Activated CD4-positive, alpha-beta T cell treated with anti-CD3 and anti-CD28 coated beads for 24 hours (primary cell): ENCODE results near the gene CGB7.
"Not testable (repeated sequence)": the region's sequence is repeated elsewhere in the genome, so short reads cannot be mapped to it uniquely, and the experiment has no call there.

Experiments
- DNase-seq, 2 donors: peaks; one replicate each; pipeline ENCODE4 v3.0.0-alpha.2; 2020; ENCODE audit warnings: low read depth in 2 of 2

CGB7 gene

GRCh38 chr19:49073514-49074378 is 16.2 kb upstream of the CGB7 start:
- DNase-seq: no peak

DNA sequence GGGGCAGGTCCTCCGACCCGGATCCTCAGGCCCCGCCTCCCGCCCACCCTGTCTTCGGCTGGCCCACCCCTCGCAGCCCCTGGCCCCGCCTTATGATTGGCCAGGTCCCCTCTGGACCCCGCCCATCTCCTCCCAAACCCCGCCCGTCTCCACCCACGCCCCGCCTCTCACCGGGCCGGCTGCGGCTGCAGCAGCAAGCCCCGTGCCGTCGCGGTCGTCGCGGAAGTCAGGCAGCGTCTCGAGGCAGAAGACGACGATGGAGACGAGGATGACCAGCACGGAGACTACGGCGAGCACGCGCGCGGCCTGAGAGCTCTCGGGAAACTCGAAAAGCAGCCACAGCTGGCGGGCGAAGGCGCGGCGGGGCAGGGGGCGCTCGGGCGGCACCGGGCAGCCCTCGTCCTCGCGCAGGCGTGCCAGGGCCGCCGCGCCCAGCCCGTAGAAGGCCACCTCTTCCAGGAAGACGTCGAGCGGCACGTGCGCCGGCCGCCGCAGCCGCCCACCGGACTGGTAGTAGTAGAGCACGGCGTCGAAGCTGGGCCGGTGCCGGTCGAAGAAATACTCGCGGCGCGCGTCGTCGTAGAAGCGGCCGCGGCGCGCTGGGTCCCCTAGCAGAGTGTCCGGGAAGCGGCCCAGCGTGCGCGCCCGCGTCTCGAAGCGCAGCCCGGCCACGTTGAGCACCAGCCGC is 14.5 kb upstream of the CGB7 start:
- no peak for DNase-seq

GRCh38 chr19:49070416-49070815 is 12.9 kb upstream of the CGB7 start:
- no peak for DNase-seq

GRCh38 chr19:49069026-49069425 is 11.5 kb upstream of the CGB7 start:
- DNase-seq: no peak

- no peak for DNase-seq
Measured at GRCh38 chr19:49067554-49067953, 10.0 kb upstream of the CGB7 start.

DNA sequence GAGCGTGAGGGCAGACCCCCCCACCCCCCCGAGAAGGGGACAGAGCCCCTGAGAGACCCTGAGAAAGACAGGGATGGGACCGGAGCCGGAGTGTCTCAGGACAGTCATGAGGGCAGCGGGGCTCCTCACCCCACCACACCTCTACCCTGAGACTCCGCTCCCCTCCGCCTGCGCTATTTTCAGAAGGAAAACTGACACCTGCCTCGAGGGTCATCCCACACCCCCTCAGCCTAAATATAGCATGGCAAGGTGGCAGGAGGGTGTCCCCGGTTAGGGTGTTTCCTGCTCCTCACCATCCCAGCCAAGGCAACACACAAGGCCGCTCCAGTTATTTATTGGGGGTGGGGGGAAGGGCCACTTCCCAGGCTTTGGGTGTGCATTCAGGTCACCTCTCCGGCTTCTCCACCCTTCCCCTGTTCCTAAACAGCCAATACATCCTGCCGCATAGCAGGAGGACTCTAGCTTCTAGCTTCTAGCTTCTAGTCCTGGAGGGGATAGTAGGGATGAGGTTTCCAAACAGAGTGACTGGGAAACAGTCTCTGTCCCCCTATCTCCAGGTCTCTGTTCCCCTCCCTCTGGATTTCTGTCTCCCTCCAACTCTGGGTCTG is 8.5 kb upstream of the CGB7 start:
- DNase-seq: no peak

DNA sequence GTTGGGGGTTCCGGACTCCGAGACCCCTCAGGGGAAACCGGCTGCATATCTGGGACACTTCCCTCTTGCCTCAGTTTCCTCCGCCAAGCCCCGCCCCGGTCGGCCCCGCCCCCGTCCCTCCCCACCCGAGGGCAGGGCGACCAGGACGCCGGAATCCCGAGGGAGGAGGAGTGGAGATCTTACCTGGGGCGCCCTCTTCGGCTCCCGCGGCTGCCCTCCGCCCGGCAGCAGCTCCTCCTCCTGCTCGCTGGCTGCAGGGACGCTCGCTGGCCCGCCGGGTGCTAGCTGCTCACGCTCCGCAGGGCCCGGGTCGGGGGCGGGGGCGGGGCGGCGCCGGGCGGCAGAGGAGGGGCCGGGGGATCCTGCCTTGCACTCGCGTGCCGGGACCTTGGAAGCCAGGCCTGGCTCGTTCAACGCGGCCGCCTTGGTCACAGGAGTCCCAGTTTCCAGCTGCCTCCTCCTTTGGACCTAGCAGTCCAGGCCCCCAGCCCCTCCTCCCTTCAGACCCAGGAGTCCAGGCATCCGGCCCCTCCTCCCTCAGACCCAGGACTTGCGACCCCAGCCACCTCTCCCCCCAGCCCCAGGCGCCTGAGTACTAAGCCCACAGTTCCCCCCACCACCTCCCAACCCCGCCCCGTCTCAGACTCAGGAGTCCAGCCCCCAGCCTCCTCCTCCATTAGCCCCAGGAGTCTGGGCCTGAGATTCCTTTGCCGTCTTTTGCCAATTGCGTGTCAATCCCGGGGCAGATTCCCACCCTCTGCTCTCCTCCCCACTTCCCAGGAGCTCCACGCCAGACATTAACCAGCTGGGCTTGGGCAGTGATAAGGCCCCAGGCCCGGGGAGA is 7.4 kb upstream of the CGB7 start, which contains the start of gene NTF4:
TSS of gene NTF4 (minus strand) at position 51 of the 844 bp plus-strand sequence. CDS start 2,821 bp downstream, outside the sequence.
- DNase-seq: no peak

- DNase-seq: no peak
Measured at GRCh38 chr19:49064029-49064629, 6.6 kb upstream of the CGB7 start.

GRCh38 chr19:49061445-49061844 is 3.9 kb upstream of the CGB7 start:
- no peak for DNase-seq

DNA sequence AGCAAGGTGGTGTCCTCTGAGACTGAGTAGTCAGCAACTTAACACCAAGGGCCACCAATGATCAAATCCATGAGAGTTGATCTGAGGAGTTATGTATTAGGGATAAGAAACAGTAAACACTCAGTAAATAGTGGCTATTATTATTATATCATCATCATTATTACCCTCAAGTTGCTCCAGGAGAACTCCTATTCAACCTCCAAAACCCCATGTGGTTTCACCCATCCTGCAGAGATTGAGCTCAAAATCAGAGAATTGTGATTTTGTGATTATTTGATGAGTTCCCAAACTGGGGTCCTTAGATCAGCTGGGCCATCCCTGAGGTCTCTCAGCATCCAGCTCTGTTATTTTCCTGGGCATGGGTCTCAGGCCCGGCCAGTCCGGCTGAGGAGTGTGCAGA is 3.5 kb upstream of the CGB7 start:
- no peak for DNase-seq

DNA sequence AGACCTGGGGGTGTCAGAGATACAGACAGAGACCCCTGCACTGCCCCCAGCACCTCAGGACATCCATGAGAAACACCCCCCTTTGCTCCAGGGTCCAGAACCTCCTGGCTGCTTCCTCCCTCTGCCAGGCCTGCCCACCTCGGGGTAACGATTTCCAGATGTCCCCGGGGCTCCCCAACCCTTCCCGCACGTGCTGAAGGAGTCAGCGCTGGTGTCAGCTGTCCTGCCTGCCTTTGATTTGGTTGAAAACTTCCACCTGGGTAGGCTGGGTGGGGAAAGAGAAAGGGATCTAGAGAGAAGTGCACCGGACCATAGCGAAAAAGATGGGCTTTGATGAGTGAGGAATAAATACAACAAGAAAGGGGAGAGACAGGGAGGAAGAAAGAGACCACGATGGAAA is 1.5 kb upstream of the CGB7 start:
- no peak for DNase-seq

GRCh38 chr19:49058562-49058961 is 1.0 kb upstream of the CGB7 start:
- DNase-seq: no peak

GRCh38 chr19:49056902-49057596 is 500 bp downstream of the CGB7 start:
- DNase-seq: not testable (repeated sequence)

- DNase-seq: peak; percentile 11 to 39
Measured at GRCh38 chr19:49056101-49056901, 1.2 kb downstream of the CGB7 start.

DNA sequence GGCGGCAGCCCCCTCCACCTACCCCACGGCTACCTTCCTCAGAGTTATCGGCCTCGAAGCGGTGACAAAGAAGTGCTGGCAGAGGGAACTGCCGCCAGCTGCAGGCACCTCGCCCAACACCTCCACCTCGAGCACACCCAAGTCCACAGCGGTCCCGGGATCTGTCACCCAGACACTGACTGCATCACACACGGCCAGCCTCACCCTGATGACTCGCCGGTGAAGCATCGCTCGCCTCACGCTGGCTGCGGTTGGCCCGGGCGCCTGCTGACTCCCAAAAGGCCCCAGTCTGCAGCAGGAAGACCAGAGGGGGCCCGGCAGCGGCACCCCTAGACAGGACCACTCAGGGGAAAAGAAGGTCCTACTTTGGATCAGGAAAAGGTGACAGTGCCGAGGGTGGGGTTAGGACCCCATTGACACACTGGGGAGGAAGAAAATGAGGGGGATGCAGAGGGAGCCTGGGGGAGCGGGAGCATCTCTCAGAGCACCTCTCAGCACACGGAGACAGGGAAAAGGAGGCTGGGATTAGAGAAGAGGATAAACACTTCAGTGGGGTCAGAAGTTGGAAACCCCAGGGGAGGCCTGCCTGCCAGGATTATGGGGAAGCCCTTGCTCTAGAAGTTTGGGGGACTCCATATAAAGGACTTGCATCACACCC is 7.0 kb downstream of the CGB7 start:
- not testable (repeated sequence) for DNase-seq

GRCh38 chr19:49049834-49050233 is 7.7 kb downstream of the CGB7 start:
- not testable (repeated sequence) for DNase-seq

DNA sequence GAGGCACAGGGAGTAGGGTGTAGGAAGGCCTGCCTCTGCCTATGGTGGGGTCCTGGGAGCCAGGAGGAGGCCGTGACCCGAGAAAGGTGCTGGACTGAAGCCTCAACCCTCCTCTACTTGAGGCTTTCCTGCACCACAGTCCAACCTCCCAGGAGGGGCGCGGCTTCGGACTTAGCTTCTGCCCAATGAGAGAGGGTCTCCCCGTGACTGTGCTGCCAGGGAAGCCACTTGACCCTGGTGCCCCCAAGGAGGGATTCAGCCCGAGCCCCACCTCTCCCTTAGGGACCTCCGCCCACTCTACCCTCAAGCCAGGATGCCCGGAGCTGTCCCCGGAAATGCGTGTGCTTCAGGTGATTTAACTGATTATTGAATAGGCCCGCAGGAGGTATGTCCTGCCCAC is 8.5 kb downstream of the CGB7 start, which contains the start of gene CGB8:
TSS of gene CGB8 (minus strand) at position 101 of the 400 bp plus-strand sequence. CDS start 372 bp downstream, outside the sequence.
- DNase-seq: not testable (repeated sequence)

DNA sequence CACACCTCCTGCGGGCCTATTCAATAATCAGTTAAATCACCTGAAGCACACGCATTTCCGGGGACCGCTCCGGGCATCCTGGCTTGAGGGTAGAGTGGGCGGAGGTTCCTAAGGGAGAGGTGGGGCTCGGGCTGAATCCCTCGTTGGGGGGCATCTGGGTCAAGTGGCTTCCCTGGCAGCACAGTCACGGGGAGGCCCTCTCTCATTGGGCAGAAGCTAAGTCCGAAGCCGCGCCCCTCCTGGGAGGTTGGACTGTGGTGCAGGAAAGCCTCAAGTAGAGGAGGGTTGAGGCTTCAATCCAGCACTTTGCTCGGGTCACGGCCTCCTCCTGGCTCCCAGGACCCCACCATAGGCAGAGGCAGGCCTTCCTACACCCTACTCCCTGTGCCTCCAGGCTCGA is 14.0 kb downstream of the CGB7 start, which contains the start of gene CGB5:
TSS of gene CGB5 (plus strand) at position 301 of the 400 bp plus-strand sequence. CDS start 362 bp downstream, outside the sequence.
- DNase-seq: not testable (repeated sequence)

- not testable (repeated sequence) for DNase-seq
Measured at GRCh38 chr19:49042666-49043065, 14.9 kb downstream of the CGB7 start.
